ENCODE measurements around the gene WDTC1. TPM values are rescaled to one million over a fixed set of nuclear protein-coding genes. Genes with fewer than 3 reads are reported as not detected.

The WDTC1 gene
- total and polyA plus RNA-seq, 9 of the 15 experiments (the other 6 are each of a cell fraction or from before 2014, with no cell fraction given), result 0.18 to 32.3 (median 8.8) TPM

DNA sequence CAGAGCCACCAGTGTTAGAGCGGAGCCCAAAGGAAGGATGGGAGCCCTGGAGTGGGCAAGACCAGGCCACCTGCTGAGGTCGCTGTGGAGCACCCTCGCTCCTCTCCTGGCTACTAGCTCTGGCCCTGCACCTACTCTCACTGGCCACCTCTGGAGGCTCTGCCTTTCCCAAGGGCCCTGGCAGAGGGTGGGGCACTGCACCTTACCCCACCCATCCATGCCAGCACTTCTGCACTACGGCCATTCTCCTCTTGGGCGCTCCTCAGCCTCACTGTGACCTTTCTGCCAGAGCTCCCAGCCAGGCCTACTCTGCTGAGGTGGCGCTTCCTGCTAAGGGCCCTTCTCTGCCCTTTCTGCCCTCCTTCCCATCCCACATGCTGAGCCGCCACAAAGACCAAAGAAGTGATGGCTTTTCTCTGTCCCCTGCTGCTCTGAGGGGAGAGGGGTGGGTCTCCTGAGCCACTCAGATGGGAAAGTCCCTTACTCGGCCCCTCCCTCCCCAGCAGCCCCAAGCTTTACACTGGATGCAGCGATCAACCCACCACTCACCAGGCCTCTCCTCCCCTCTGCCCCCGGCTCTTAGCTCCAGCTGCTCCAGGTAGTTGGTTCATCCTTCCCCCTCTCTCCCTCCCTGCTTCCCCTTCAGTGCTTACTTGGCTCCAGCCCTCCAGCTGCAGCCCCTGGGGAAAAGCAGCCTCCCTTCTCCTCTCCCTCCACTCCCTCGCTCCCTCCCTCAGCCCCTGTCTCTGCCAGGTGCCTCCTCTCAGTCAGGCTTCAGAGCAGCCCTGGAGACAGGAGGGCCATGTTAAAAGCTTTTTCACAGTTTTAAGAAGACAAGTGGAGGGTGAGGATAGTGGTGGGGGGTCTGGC lies 72.7 kb downstream of the WDTC1 start (continued):
- TF ChIP-seq REST (IDR thresholded peaks at IDR 0.05; ENCODE audit: borderline replicate concordance) (peak; percentile 5; the same call in 1 of the 2 replicates), REST (CRISPR knock-in tag; IDR thresholded peaks at IDR 0.05; ENCODE audit: low read depth) (no peak), MECOM (CRISPR knock-in tag; IDR thresholded peaks at IDR 0.05) (no peak), ZNF316 (IDR thresholded peaks at IDR 0.05) (peak; percentile 57; the same call in 1 of the 2 replicates), ILF3 (IDR thresholded peaks at IDR 0.05; ENCODE audit: borderline replicate concordance) (no peak), ATF1 (CRISPR knock-in tag; IDR thresholded peaks at IDR 0.05) (no peak), ATF1 (tag; IDR thresholded peaks at IDR 0.05) (no peak), HOXB6 (CRISPR knock-in tag; IDR thresholded peaks at IDR 0.05; ENCODE audit: borderline replicate concordance) (no peak), SMC3 (conservative IDR thresholded peaks at IDR 0.05; ENCODE audit: insufficient read depth, low read depth, low read length) (peak; percentile 24; the same call in 1 of the 2 replicates)
- TF ChIP-seq, protein P1, sequence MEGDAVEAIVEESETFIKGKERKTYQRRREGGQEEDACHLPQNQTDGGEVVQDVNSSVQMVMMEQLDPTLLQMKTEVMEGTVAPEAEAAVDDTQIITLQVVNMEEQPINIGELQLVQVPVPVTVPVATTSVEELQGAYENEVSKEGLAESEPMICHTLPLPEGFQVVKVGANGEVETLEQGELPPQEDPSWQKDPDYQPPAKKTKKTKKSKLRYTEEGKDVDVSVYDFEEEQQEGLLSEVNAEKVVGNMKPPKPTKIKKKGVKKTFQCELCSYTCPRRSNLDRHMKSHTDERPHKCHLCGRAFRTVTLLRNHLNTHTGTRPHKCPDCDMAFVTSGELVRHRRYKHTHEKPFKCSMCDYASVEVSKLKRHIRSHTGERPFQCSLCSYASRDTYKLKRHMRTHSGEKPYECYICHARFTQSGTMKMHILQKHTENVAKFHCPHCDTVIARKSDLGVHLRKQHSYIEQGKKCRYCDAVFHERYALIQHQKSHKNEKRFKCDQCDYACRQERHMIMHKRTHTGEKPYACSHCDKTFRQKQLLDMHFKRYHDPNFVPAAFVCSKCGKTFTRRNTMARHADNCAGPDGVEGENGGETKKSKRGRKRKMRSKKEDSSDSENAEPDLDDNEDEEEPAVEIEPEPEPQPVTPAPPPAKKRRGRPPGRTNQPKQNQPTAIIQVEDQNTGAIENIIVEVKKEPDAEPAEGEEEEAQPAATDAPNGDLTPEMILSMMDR (IDR thresholded peaks at IDR 0.05 in 2 of 3, conservative IDR thresholded peaks at IDR 0.05 in 1 of 3; ENCODE audit: insufficient read depth in 2 of 3, low read depth in 1 of 3, low read length in 3 of 3), result peak; percentile 69 to 82 (median 74)

All from K562 (cell line).